HG03521 (cell line): ENCODE data around the gene PPP2R2B.

Experiments
- ATAC-seq: cut with Tn5 transposase; IDR thresholded peaks from one replicate; pipeline ENCODE4 v1.9.1; 2021; ENCODE audit warnings: mild to moderate bottlenecking, moderate library complexity; ENCODE audit not compliant: unreplicated experiment

Gene PPP2R2B

GRCh38 chr5:146707316-146707715 is 171.2 kb downstream of the PPP2R2B start:
- ATAC-seq, result no peak

GRCh38 chr5:146706321-146706972 is 172.1 kb downstream of the PPP2R2B start:
- no peak for ATAC-seq

- no peak for ATAC-seq
Observed at GRCh38 chr5:146704949-146705665, 173.4 kb downstream of the PPP2R2B start.

GRCh38 chr5:146703899-146704298 is 174.7 kb downstream of the PPP2R2B start:
- no peak for ATAC-seq

GRCh38 chr5:146703499-146703898 is 175.1 kb downstream of the PPP2R2B start:
- ATAC-seq, result no peak

GRCh38 chr5:146699664-146700418 is 178.7 kb downstream of the PPP2R2B start:
- ATAC-seq, result no peak

GRCh38 chr5:146699138-146699537 is 179.4 kb downstream of the PPP2R2B start:
- no peak for ATAC-seq

- ATAC-seq, result no peak
Observed at GRCh38 chr5:146698651-146699050, 179.9 kb downstream of the PPP2R2B start.

GRCh38 chr5:146697211-146697610 is 181.3 kb downstream of the PPP2R2B start:
- no peak for ATAC-seq

- ATAC-seq, result no peak
Observed at GRCh38 chr5:146695646-146696045, 182.9 kb downstream of the PPP2R2B start.

- no peak for ATAC-seq
Observed at GRCh38 chr5:146690880-146691355, 187.6 kb downstream of the PPP2R2B start.

- ATAC-seq, result no peak
Observed at GRCh38 chr5:146687630-146688029, 190.9 kb downstream of the PPP2R2B start.

GRCh38 chr5:146683861-146684260 is 194.7 kb downstream of the PPP2R2B start:
- ATAC-seq, result no peak

GRCh38 chr5:146682899-146683532 is 195.5 kb downstream of the PPP2R2B start:
- ATAC-seq, result no peak

GRCh38 chr5:146681585-146682105 is 196.9 kb downstream of the PPP2R2B start:
- no peak for ATAC-seq

GRCh38 chr5:146680846-146681584 is 197.5 kb downstream of the PPP2R2B start:
- no peak for ATAC-seq

- no peak for ATAC-seq
Observed at GRCh38 chr5:146675636-146676035, 202.9 kb downstream of the PPP2R2B start.

GRCh38 chr5:146672866-146673265 is 205.7 kb downstream of the PPP2R2B start:
- no peak for ATAC-seq

- ATAC-seq, result no peak
Observed at GRCh38 chr5:146671561-146672295, 206.8 kb downstream of the PPP2R2B start.

GRCh38 chr5:146669656-146670055 is 208.9 kb downstream of the PPP2R2B start:
- no peak for ATAC-seq
